Measurements from ENCODE around the gene CTBP2.

CTBP2 gene

DNA sequence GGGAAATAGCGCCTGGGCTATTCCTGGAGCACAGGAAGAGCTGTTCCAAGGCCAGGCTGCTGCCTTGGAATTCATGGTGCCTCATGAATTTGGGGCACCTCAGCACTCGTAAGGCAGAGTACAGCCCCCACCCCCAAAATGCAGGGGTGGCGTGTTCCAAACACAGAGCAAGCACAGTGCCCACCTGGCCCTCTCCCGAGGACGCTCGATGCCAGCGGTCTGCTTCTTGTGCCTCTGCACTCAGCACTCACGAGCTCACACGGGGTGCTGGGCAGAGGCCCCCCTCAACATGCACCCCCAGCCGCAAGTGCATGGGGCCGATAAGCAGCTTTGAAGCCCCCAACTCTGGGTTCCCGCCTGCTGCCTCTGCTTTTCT lies 158.3 kb downstream of the CTBP2 start:
- TF ChIP-seq, protein P1, sequence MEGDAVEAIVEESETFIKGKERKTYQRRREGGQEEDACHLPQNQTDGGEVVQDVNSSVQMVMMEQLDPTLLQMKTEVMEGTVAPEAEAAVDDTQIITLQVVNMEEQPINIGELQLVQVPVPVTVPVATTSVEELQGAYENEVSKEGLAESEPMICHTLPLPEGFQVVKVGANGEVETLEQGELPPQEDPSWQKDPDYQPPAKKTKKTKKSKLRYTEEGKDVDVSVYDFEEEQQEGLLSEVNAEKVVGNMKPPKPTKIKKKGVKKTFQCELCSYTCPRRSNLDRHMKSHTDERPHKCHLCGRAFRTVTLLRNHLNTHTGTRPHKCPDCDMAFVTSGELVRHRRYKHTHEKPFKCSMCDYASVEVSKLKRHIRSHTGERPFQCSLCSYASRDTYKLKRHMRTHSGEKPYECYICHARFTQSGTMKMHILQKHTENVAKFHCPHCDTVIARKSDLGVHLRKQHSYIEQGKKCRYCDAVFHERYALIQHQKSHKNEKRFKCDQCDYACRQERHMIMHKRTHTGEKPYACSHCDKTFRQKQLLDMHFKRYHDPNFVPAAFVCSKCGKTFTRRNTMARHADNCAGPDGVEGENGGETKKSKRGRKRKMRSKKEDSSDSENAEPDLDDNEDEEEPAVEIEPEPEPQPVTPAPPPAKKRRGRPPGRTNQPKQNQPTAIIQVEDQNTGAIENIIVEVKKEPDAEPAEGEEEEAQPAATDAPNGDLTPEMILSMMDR (IDR thresholded peaks at IDR 0.05; ENCODE audit: insufficient read depth, low read length, poor library complexity, severe bottlenecking) = no peak
- no peak for TF ChIP-seq EZH2phosphoT487 (conservative IDR thresholded peaks at IDR 0.05; ENCODE audit: low read length)
- H2AFZ ChIP-seq (ENCODE audit: low read depth, low read length, severe bottlenecking) = no peak overlapping the region
- H3F3A ChIP-seq (ENCODE audit: insufficient read depth) = no peaks in the 10 kb centered on the region
- H3K9ac ChIP-seq (ENCODE audit: low read length) = no peak overlapping the region
- no peaks in the 10 kb centered on the region for H3K36me3 ChIP-seq (ENCODE audit: low read length)
- no peak overlapping the region for H3K4me3 ChIP-seq (ENCODE audit: insufficient read depth, low read length, poor library complexity, severe bottlenecking)
- H3K27ac ChIP-seq (ENCODE audit: low read depth, low read length) = no peak overlapping the region
- H3K9me3 ChIP-seq (ENCODE audit: insufficient read depth, low read length) = no peaks in the 10 kb centered on the region
- H3K9me2 ChIP-seq (replicated peaks; ENCODE audit: insufficient read depth, low read length) = no peaks in the 10 kb centered on the region
- H3K27me3 ChIP-seq (ENCODE audit: low read length) = no peaks in the 10 kb centered on the region
- H3K4me2 ChIP-seq (ENCODE audit: low read depth, low read length, poor library complexity, severe bottlenecking) = no peak overlapping the region
- no peaks in the 10 kb centered on the region for H4K20me1 ChIP-seq (ENCODE audit: low read depth, low read length)
- no peaks in the 10 kb centered on the region for H3K79me2 ChIP-seq (ENCODE audit: insufficient read depth, low read length)

DNA sequence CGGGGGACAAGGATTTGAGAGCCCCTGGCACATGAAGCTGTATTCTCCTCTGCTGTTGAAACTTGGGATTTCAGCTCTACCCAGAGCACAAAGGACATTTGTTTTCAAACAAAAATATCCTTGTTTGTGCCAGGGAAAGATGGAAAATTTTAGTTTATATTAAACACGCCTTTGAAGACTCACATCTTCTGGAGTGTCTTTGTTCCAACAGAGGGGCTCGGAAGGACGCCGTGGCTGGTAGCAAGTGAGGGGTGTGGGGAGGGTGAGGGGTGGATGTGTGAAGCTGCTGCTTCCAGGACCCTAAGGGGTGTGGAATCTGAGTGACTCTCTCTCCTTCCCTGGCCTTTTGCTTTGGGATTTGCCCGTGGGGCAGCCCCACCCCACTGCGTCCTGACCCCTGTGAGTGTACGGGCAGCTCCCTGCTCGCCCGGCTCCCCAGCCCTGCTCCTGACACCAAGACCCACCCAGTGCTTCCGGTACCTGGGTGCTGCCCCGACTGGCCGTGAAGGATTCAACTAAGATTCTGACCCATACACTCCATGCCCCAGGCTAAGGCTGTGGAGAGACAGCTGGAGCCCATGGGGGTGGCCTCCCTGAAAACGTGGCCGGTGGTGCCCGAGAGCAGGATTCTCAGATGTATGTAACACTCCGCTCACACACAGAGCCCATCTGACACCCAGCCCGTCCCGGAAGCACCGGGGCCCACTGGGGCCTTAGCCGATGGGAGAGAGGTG lies 158.9 kb downstream of the CTBP2 start:
- Histone ChIP-seq H3K4me2 (ENCODE audit: low read depth, low read length, poor library complexity, severe bottlenecking) (no peak overlapping the region), H3K36me3 (ENCODE audit: low read length) (no peaks in the 10 kb centered on the region), H3K9me2 (replicated peaks; ENCODE audit: insufficient read depth, low read length) (no peaks in the 10 kb centered on the region), H3K27me3 (ENCODE audit: low read length) (no peaks in the 10 kb centered on the region), H3K9ac (ENCODE audit: low read length) (no peak overlapping the region), H3K9me3 (ENCODE audit: insufficient read depth, low read length) (no peaks in the 10 kb centered on the region), H3K27ac (ENCODE audit: low read depth, low read length) (no peak overlapping the region), H3K4me3 (ENCODE audit: insufficient read depth, low read length, poor library complexity, severe bottlenecking) (no peak overlapping the region), H4K20me1 (ENCODE audit: low read depth, low read length) (no peaks in the 10 kb centered on the region), H3F3A (ENCODE audit: insufficient read depth) (no peaks in the 10 kb centered on the region), H2AFZ (ENCODE audit: low read depth, low read length, severe bottlenecking) (no peak overlapping the region), H3K79me2 (ENCODE audit: insufficient read depth, low read length) (no peaks in the 10 kb centered on the region)
- TF ChIP-seq, protein P1 (IDR thresholded peaks at IDR 0.05; ENCODE audit: insufficient read depth, low read length, poor library complexity, severe bottlenecking) = no peak
- no peak for TF ChIP-seq EZH2phosphoT487 (conservative IDR thresholded peaks at IDR 0.05; ENCODE audit: low read length)

DNA sequence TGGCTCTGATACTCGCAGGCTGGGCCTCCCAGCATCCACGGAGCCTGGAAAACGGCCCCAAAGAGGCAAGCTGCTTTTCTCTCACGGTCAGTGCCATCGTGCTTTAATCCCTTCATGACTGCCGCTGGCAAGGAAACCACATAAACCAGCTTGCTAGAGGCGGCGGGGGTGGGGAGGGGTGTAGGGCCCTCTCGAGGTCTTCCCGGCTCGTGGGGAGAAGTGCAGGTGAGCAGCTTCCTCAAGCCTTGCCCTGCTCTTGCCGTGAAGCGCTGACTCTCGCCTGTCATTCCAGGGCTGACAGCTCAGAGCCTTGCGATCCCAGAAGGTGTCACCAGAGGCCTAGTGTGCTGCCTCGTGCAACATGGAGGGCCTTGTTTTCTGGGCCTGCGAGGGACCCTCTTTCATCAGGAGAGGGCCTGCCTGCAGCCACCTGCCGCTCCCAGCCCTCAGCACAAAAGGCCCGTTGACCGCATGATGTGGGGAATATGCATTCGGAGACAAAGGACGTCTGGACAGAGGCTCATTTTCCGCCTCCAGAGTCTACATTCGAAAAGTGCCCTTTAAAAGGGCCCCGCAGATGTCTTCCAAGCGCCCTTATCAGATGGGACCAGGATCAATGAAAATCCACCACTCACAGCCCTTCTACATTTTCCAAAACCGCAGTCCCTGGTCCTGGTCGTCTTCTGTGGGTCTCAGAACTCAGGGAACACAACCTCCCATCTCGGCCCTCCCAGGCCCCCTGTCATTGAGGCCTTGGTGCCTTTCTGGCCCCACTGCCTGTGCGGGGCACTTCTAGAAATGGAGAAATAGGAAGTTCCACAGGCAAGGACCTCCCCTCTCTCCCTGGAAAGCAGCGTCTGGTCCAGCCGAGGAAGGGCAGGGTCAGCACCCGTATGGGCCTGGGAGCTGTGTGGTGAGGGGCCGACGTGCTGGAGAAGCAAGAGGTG lies 159.7 kb downstream of the CTBP2 start:
- H3K4me3 ChIP-seq (ENCODE audit: insufficient read depth, low read length, poor library complexity, severe bottlenecking) = no peak overlapping the region
- H3K27ac ChIP-seq (ENCODE audit: low read depth, low read length) = no peak overlapping the region
- H3K36me3 ChIP-seq (ENCODE audit: low read length) = no peaks in the 10 kb centered on the region
- no peak overlapping the region for H3K4me2 ChIP-seq (ENCODE audit: low read depth, low read length, poor library complexity, severe bottlenecking)
- TF ChIP-seq EZH2phosphoT487 (conservative IDR thresholded peaks at IDR 0.05; ENCODE audit: low read length) = no peak
- TF ChIP-seq, protein P1 (IDR thresholded peaks at IDR 0.05; ENCODE audit: insufficient read depth, low read length, poor library complexity, severe bottlenecking) = no peak
- H3K27me3 ChIP-seq (ENCODE audit: low read length) = no peaks in the 10 kb centered on the region
- H3F3A ChIP-seq (ENCODE audit: insufficient read depth) = no peaks in the 10 kb centered on the region
- H4K20me1 ChIP-seq (ENCODE audit: low read depth, low read length) = no peaks in the 10 kb centered on the region
- no peaks in the 10 kb centered on the region for H3K9me3 ChIP-seq (ENCODE audit: insufficient read depth, low read length)
- no peak overlapping the region for H2AFZ ChIP-seq (ENCODE audit: low read depth, low read length, severe bottlenecking)
- H3K79me2 ChIP-seq (ENCODE audit: insufficient read depth, low read length) = no peaks in the 10 kb centered on the region
- H3K9ac ChIP-seq (ENCODE audit: low read length) = no peak overlapping the region
- H3K9me2 ChIP-seq (replicated peaks; ENCODE audit: insufficient read depth, low read length) = no peaks in the 10 kb centered on the region
